BJ (cell line): ENCODE results near the gene KCNH5. TPM values are rescaled to one million over a fixed set of nuclear protein-coding genes. Genes with fewer than 3 reads are reported as not detected.

Source experiments
- CTCF ChIA-PET: fragments of 350-600 bp; formaldehyde crosslinking; extraction: SDS; loops from one replicate; lab custom pipeline; 2021; ENCODE audit warnings: antibody characterized with exemption, inconsistent platforms; lab: Yijun Ruan, JAX
- POLR2A ChIA-PET: fragments of 300-600 bp; sonication (Branson Sonifier 250); formaldehyde crosslinking; extraction: SDS; loops from one replicate; lab custom pipeline; 2021; ENCODE audit warnings: antibody characterized with exemption; lab: Charles Lee
- DNase-seq: peaks from one replicate; pipeline ENCODE4 v3.0.0-alpha.2; 2011; ENCODE audit warnings: low read depth
- H3K27me3 ChIP-seq: 2 replicates; pipeline ENCODE4 v1.6.0; 2011; ENCODE audit warnings: low read length; ENCODE audit not compliant: control insufficient read depth, insufficient read depth
- H3K36me3 ChIP-seq: 2 replicates; pipeline ENCODE4 v1.5.1; 2011; ENCODE audit warnings: low read length; ENCODE audit not compliant: control insufficient read depth, insufficient read depth
- H3K4me3 ChIP-seq: 2 replicates; pipeline ENCODE4 v1.5.1; 2011; ENCODE audit warnings: low read depth, mild to moderate bottlenecking, control low read depth, low read length
- polyA plus RNA-seq: library from polyadenylated mRNA; depleted of rRNA; stranded (reverse); fragments of >200 nt; gene quantifications from 2 replicates; pipeline ENCODE4 v1.2.3, GENCODE V29; 2011
- TF ChIP-seq, protein P1 (sequence below): IDR thresholded peaks from 2 replicates; pipeline ENCODE4 v1.5.1; 2011; ENCODE audit warnings: low read depth, mild to moderate bottlenecking, control low read depth, inconsistent platforms, low read length, moderate library complexity; ENCODE audit not compliant: insufficient read depth

KCNH5 gene
- polyA plus RNA-seq, 1 experiment, result 0.05 TPM

GRCh38 chr14:62980693-62981092 lies 64.6 kb downstream of the KCNH5 start:
- H3K4me3 ChIP-seq, result no peak overlapping the region
- TF ChIP-seq, protein P1, sequence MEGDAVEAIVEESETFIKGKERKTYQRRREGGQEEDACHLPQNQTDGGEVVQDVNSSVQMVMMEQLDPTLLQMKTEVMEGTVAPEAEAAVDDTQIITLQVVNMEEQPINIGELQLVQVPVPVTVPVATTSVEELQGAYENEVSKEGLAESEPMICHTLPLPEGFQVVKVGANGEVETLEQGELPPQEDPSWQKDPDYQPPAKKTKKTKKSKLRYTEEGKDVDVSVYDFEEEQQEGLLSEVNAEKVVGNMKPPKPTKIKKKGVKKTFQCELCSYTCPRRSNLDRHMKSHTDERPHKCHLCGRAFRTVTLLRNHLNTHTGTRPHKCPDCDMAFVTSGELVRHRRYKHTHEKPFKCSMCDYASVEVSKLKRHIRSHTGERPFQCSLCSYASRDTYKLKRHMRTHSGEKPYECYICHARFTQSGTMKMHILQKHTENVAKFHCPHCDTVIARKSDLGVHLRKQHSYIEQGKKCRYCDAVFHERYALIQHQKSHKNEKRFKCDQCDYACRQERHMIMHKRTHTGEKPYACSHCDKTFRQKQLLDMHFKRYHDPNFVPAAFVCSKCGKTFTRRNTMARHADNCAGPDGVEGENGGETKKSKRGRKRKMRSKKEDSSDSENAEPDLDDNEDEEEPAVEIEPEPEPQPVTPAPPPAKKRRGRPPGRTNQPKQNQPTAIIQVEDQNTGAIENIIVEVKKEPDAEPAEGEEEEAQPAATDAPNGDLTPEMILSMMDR, result no peak
- no peaks in the 10 kb centered on the region for H3K36me3 ChIP-seq
- ChIA-PET CTCF (no interaction called here), POLR2A (no interaction called here)
- no peak for DNase-seq
- no peaks in the 10 kb centered on the region for H3K27me3 ChIP-seq

DNA sequence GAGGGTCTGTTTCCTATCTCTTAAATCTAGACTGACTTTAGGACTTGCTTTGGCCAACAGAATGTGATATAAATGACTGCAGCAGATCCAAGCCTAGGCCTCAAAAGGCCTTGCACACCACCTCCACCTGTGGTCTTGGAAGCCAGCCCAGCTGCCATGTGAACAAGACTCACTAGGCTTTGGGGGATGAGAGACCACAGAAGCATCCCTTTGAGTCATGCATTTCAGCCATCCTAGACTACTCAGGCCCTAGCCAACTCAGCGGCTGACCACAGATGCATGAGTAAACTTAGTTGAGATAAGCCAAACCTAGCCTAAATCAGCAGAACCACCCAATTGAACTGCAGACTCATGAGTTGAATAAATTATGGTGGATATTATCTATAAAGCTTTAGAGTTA lies 87.7 kb downstream of the KCNH5 start:
- Histone ChIP-seq H3K27me3 (no peaks in the 10 kb centered on the region), H3K4me3 (no peak overlapping the region), H3K36me3 (no peaks in the 10 kb centered on the region)
- DNase-seq, result peak; percentile 14
- ChIA-PET CTCF (no interaction called here), POLR2A (no interaction called here)
- TF ChIP-seq, protein P1, result no peak

DNA sequence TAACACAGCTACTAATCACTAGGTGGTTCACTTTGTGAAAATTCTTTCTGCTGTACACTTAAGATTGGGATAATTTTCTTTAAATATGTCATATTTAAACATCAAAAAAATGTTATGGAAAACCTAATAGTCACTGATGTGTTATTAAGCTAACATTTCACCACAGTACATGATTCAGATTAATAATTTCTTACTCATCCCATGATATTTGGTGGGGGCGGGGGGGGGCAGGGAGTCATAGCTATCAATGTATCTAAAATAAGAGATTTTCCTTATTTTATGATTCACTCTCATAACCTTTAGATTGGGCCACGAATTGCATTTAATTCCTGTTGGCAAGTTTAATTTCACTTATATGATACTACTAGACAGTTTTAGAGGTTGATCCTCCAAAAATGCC lies 88.8 kb downstream of the KCNH5 start:
- DNase-seq, result no peak
- CTCF ChIA-PET, result no interaction called here
- Histone ChIP-seq H3K36me3 (no peaks in the 10 kb centered on the region), H3K27me3 (no peaks in the 10 kb centered on the region), H3K4me3 (no peak overlapping the region)
- POLR2A ChIA-PET, result no interaction called here
- TF ChIP-seq, protein P1, result no peak

GRCh38 chr14:62954165-62954564 lies 91.1 kb downstream of the KCNH5 start:
- Histone ChIP-seq H3K36me3 (no peaks in the 10 kb centered on the region), H3K27me3 (no peaks in the 10 kb centered on the region), H3K4me3 (no peak overlapping the region)
- ChIA-PET POLR2A (no interaction called here), CTCF (no interaction called here)
- TF ChIP-seq, protein P1, result no peak
- DNase-seq, result no peak

GRCh38 chr14:62952226-62952625 lies 93.0 kb downstream of the KCNH5 start:
- TF ChIP-seq, protein P1, result no peak
- ChIA-PET CTCF (no interaction called here), POLR2A (no interaction called here)
- no peaks in the 10 kb centered on the region for H3K27me3 ChIP-seq
- H3K4me3 ChIP-seq, result no peak overlapping the region
- H3K36me3 ChIP-seq, result no peaks in the 10 kb centered on the region
- no peak for DNase-seq
